H1 (cell line): ENCODE measurements around the gene STT3A. TPM values are rescaled to one million over a fixed set of nuclear protein-coding genes. Genes with fewer than 3 reads are reported as not detected.

Experiments used
- CTCF ChIA-PET: fragments of 300-600 bp; sonication (Branson Sonifier 250); formaldehyde crosslinking; loops from one replicate; lab custom pipeline; 2021; ENCODE audit not compliant: partially characterized antibody; lab: Charles Lee
- POLR2A ChIA-PET: fragments of 300-600 bp; sonication (Branson Sonifier 250); formaldehyde crosslinking; loops from one replicate; lab custom pipeline; 2021; ENCODE audit warnings: inconsistent platforms; ENCODE audit not compliant: partially characterized antibody; lab: Charles Lee
- DNase-seq, 2 experiments: peaks; one replicate each; pipeline versions ENCODE4 v3.0.0 to v3.0.0-alpha.2; 2010 to 2022; ENCODE audit warnings: low spot score in 2 of 2, low read depth in 1 of 2, mixed read lengths in 1 of 2
- FAIRE-seq: peaks from 2 replicates; lab custom pipeline; 2011; peaks lifted over from hg19 to GRCh38; lab: Jason Lieb, UNC
- H2AFZ ChIP-seq: 2 replicates; pipeline ENCODE4 v1.8.1; 2012; ENCODE audit warnings: low read length, inconsistent platforms
- H2AK5ac ChIP-seq: 2 replicates; pipeline ENCODE4 v1.6.1; 2013; ENCODE audit warnings: low read depth, low read length
- H2BK120ac ChIP-seq: replicated peaks from 2 replicates; pipeline ENCODE3; 2013; ENCODE audit warnings: low read depth, low read length, inconsistent platforms
- H2BK12ac ChIP-seq: 2 replicates; pipeline ENCODE4 v1.6.1; 2013; ENCODE audit warnings: low read depth, low read length
- H2BK15ac ChIP-seq: 2 replicates; pipeline ENCODE4 v1.6.1; 2013; ENCODE audit warnings: low read length
- H2BK20ac ChIP-seq: 2 replicates; pipeline ENCODE4 v1.6.1; 2013; ENCODE audit warnings: low read length
- H2BK5ac ChIP-seq: 2 replicates; pipeline ENCODE4 v1.6.1; 2013; ENCODE audit warnings: low read depth, low read length
- H3K14ac ChIP-seq: 2 replicates; pipeline ENCODE4 v1.6.1; 2013; ENCODE audit warnings: inconsistent platforms; ENCODE audit not compliant: insufficient read length
- H3K18ac ChIP-seq: 2 replicates; pipeline ENCODE4 v1.6.1; 2013; ENCODE audit warnings: low read length; ENCODE audit errors: extremely low read depth
- H3K23ac ChIP-seq: 2 replicates; pipeline ENCODE4 v1.6.1; 2013; ENCODE audit warnings: inconsistent platforms; ENCODE audit not compliant: insufficient read length
- H3K23me2 ChIP-seq: 2 replicates; pipeline ENCODE4 v1.6.1; 2013; ENCODE audit warnings: low read depth, low read length
- H3K27ac ChIP-seq: 2 replicates; pipeline ENCODE4 v1.6.1; 2011; ENCODE audit warnings: low read depth, low read length, inconsistent platforms
- H3K27me3 ChIP-seq, 4 experiments: replicated peaks in 1 of 4; 1 replicate in 1 of 4; 2 replicates in 3 of 4; pipeline versions ENCODE4 v1.6.1 to v1.8.1; 2011 to 2013; ENCODE audit warnings: low read length in 3 of 4, mild to moderate bottlenecking in 3 of 4, inconsistent platforms in 2 of 4, mixed read lengths in 2 of 4, moderate library complexity in 1 of 4; ENCODE audit not compliant: control insufficient read depth in 3 of 4, insufficient read depth in 3 of 4; ENCODE audit errors: extremely low read depth in 1 of 4
- H3K36me3 ChIP-seq, 4 experiments: 2 replicates each; pipeline versions ENCODE4 v1.6.1 to v1.8.1; 2011 to 2013; ENCODE audit warnings: mild to moderate bottlenecking in 4 of 4, low read length in 3 of 4, moderate library complexity in 2 of 4, control low read depth in 1 of 4, inconsistent platforms in 1 of 4; ENCODE audit not compliant: insufficient read depth in 4 of 4, control insufficient read depth in 2 of 4
- H3K4ac ChIP-seq: replicated peaks from 2 replicates; pipeline ENCODE3; 2013; ENCODE audit warnings: low read length, low read depth, mixed read lengths, inconsistent platforms; ENCODE audit not compliant: insufficient read length
- H3K4me1 ChIP-seq, 4 experiments: replicated peaks in 1 of 4; 1 replicate in 1 of 4; 2 replicates in 3 of 4; pipeline versions ENCODE4 v1.6.1 to v1.8.1; 2011 to 2013; ENCODE audit warnings: low read length in 3 of 4, inconsistent platforms in 2 of 4, mixed read lengths in 1 of 4; ENCODE audit not compliant: insufficient read depth in 4 of 4, control insufficient read depth in 3 of 4
- H3K4me2 ChIP-seq, 2 experiments: 2 replicates each; pipeline versions ENCODE4 v1.6.1 to v1.8.1; 2011 to 2013; ENCODE audit warnings: low read depth in 2 of 2, low read length in 2 of 2, control low read depth in 1 of 2, inconsistent platforms in 1 of 2, mild to moderate bottlenecking in 1 of 2; ENCODE audit not compliant: insufficient read depth in 1 of 2
- H3K4me3 ChIP-seq, 4 experiments: fragments of 200-600, 300-600 bp in 1 of 4; sonication (generic), shearing (Covaris generic), sonication (Bioruptor Twin) in 1 of 4; 2 replicates each; pipeline versions ENCODE4 v1.5.1 to v1.8.1; 2011 to 2016; ENCODE audit warnings: low read length in 4 of 4, low read depth in 3 of 4, control low read depth in 2 of 4, inconsistent platforms in 2 of 4, mild to moderate bottlenecking in 2 of 4, mixed read lengths in 1 of 4, moderate library complexity in 1 of 4; ENCODE audit not compliant: insufficient read depth in 2 of 4; ENCODE audit errors: extremely low read depth in 1 of 4
- H3K56ac ChIP-seq: replicated peaks from 2 replicates; pipeline ENCODE3; 2013; ENCODE audit warnings: low read depth, mild to moderate bottlenecking, mixed read lengths, low read length, inconsistent platforms; ENCODE audit not compliant: insufficient read length
- H3K79me1 ChIP-seq: 2 replicates; pipeline ENCODE4 v1.6.1; 2013; ENCODE audit warnings: low read depth, low read length, control low read depth
- H3K79me2 ChIP-seq, 2 experiments: 2 replicates each; pipeline versions ENCODE4 v1.6.1 to v1.8.1; 2012 to 2013; ENCODE audit warnings: low read length in 2 of 2, mild to moderate bottlenecking in 2 of 2, inconsistent platforms in 1 of 2; ENCODE audit not compliant: insufficient read depth in 2 of 2, control insufficient read depth in 1 of 2
- H3K9ac ChIP-seq, 4 experiments: replicated peaks in 1 of 4; 1 replicate in 1 of 4; 2 replicates in 3 of 4; pipeline versions ENCODE4 v1.6.1 to v1.8.1; 2011 to 2013; ENCODE audit warnings: low read depth in 3 of 4, low read length in 3 of 4, control low read depth in 2 of 4, mild to moderate bottlenecking in 2 of 4, moderate library complexity in 2 of 4, inconsistent platforms in 1 of 4; ENCODE audit errors: extremely low read depth in 1 of 4
- H3K9me3 ChIP-seq, 2 experiments: 2 replicates each; pipeline versions ENCODE4 v1.6.1 to v1.8.1; 2012 to 2013; ENCODE audit warnings: mild to moderate bottlenecking in 2 of 2, moderate library complexity in 2 of 2, control low read depth in 1 of 2, inconsistent platforms in 1 of 2, low read depth in 1 of 2, low read length in 1 of 2, mixed read lengths in 1 of 2; ENCODE audit not compliant: insufficient read depth in 2 of 2
- H4K20me1 ChIP-seq, 2 experiments: replicated peaks in 1 of 2; 2 replicates each; pipeline versions ENCODE3 to v1.8.1; 2011 to 2013; ENCODE audit warnings: inconsistent platforms in 2 of 2, low read length in 2 of 2, mild to moderate bottlenecking in 1 of 2; ENCODE audit not compliant: insufficient read depth in 2 of 2, control insufficient read depth in 1 of 2
- H4K5ac ChIP-seq: 2 replicates; pipeline ENCODE4 v1.6.1; 2013; ENCODE audit warnings: low read length, low read depth, mixed read lengths, inconsistent platforms; ENCODE audit not compliant: insufficient read length
- H4K8ac ChIP-seq: 2 replicates; pipeline ENCODE4 v1.8.0; 2013; ENCODE audit warnings: mild to moderate bottlenecking, moderate library complexity, low read length, inconsistent platforms; ENCODE audit not compliant: insufficient read depth; ENCODE audit errors: extremely low read depth
- H4K91ac ChIP-seq: replicated peaks from 2 replicates; pipeline ENCODE3; 2013; ENCODE audit warnings: low read length, mixed read lengths, inconsistent platforms; ENCODE audit not compliant: insufficient read length
- BRCA1 ChIP-seq: IDR thresholded peaks from 2 replicates; pipeline ENCODE4 v1.6.1; 2012; ENCODE audit warnings: low read depth, low read length, improper control_type of control experiment
- CEBPB ChIP-seq: IDR thresholded peaks from 2 replicates; pipeline ENCODE4 v1.6.1; 2012; ENCODE audit warnings: low read depth, low read length
- KDM5A ChIP-seq: fragments of 200-600 bp; IDR thresholded peaks from 2 replicates; pipeline ENCODE4 v1.7.1; 2012; ENCODE audit warnings: mild to moderate bottlenecking, low read length, inconsistent platforms, mixed read lengths
- NANOG ChIP-seq: IDR thresholded peaks from 2 replicates; pipeline ENCODE4 v1.6.1; 2011; ENCODE audit warnings: low read length, low read depth, mild to moderate bottlenecking, inconsistent platforms; ENCODE audit not compliant: insufficient read depth, poor library complexity, severe bottlenecking
- POLR2A ChIP-seq, 2 experiments: IDR thresholded peaks; 1 replicate in 1 of 2; 2 replicates in 1 of 2; pipeline ENCODE4 v1.6.1; 2011; ENCODE audit warnings: low read depth in 2 of 2, low read length in 2 of 2, mild to moderate bottlenecking in 2 of 2; ENCODE audit errors: control extremely low read depth in 1 of 2
- SAP30 ChIP-seq: fragments of 300-600 bp; sonication (generic); IDR thresholded peaks from 2 replicates; pipeline ENCODE4 v1.7.1; 2012; ENCODE audit warnings: low read length, moderate library complexity, mild to moderate bottlenecking, inconsistent platforms; ENCODE audit not compliant: insufficient read depth, insufficient replicate concordance
- SIN3A ChIP-seq, 2 experiments: IDR thresholded peaks in 1 of 2; conservative IDR thresholded peaks in 1 of 2; 2 replicates each; pipeline ENCODE4 v1.6.1; 2011 to 2012; ENCODE audit warnings: low read length in 2 of 2, improper control_type of control experiment in 1 of 2, low read depth in 1 of 2, mild to moderate bottlenecking in 1 of 2
- SIX5 ChIP-seq: IDR thresholded peaks from 2 replicates; pipeline ENCODE4 v1.6.1; 2011; ENCODE audit warnings: mild to moderate bottlenecking, low read depth, low read length
- SRF ChIP-seq: IDR thresholded peaks from 2 replicates; pipeline ENCODE4 v1.6.1; 2011; ENCODE audit warnings: mild to moderate bottlenecking, low read depth, low read length, moderate library complexity
- TAF1 ChIP-seq: IDR thresholded peaks from 2 replicates; pipeline ENCODE4 v1.6.1; 2011; ENCODE audit warnings: mild to moderate bottlenecking, low read depth, low read length
- YY1 ChIP-seq: IDR thresholded peaks from 2 replicates; pipeline ENCODE4 v1.6.1; 2011; ENCODE audit warnings: low read depth, mild to moderate bottlenecking, low read length
- WGBS, 2 experiments: shearing (Covaris generic) in 1 of 2; methylation state at CpG; one replicate each; pipeline versions ENCODE4 v1.1.6 to v1.1.7; 2013 to 2015; ENCODE audit warnings: low lambda C conversion rate in 2 of 2, mixed read lengths in 2 of 2, inconsistent platforms in 1 of 2, low coverage in 1 of 2, missing lambda C conversion rate in 1 of 2; ENCODE audit not compliant: insufficient replicate concordance in 2 of 2, insufficient coverage in 1 of 2, insufficient read length in 1 of 2; ENCODE audit errors: extremely low coverage in 1 of 2, missing lambda C conversion rate in 1 of 2; 5-methylcytosine and 5-hydroxymethylcytosine counted together
- polyA plus RNA-seq, 7 experiments: library from polyadenylated mRNA; depleted of rRNA in 3 of 7; stranded (reverse) in 5 of 7; unstranded in 2 of 7; fragments of >200 nt in 5 of 7; fragments of 200-250 nt in 2 of 7; gene quantifications; 1 replicate in 5 of 7; 2 replicates in 1 of 7; 4 replicates in 1 of 7; pipeline versions ENCODE4 v1.2.1 to v1.2.3, GENCODE V29; 2011 to 2013; ENCODE audit warnings: missing spikeins in 2 of 7, mixed read lengths in 2 of 7
- total RNA-seq: library from RNA; stranded (reverse); fragmentation: NEBNext Ultra II Directional; extraction: Animal tissue kit (Norgen Biotek cat#: 25700); gene quantifications from 2 replicates; pipeline ENCODE4 v1.2.1, GENCODE V29; 2021

STT3A gene
- total and polyA plus RNA-seq, 2 of the 8 experiments (the other 6 are each of a cell fraction or from before 2014, with no cell fraction given) = 173 to 211 TPM

DNA sequence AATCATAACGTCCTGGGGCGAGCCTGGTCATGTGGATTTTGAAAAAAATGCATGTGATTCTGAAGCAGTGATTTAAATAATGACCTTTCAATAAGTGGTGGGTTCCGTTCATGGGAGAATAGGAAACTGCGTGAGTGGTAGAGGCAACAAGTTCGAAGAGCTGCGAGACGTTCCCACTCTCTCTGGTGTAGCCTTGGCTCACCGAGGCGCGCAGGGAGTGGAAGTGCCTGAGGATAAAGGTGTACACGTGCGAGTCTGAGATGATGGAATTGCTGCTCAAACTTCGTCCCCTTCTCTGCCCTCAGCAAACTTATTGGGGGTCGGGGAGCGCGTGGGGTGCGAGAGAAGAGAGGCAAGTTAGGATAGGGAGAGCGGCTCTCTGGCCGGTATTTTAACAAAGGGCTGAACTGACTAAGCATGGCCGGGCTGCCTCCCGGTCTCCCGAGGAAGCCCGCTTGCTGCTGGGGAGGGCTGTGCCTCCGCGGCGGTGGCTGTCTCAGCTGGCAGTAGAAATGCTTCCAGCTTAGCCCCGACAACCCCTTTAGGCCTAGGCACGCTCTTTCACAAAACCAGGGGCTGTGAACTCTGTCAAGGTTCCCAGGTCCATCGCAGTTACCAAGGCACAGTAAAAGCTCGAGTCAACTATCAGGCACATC, 875 bp upstream of the STT3A start:
- no peak for FAIRE-seq
- ChIA-PET CTCF (interaction anchor here (0.7 to 1.1 kb wide), 3 partner anchors 21 to 139 kb away, joined by 3 read pairs; no protein-coding TSS in a partner anchor), POLR2A (interaction anchor here (0.6 to 4.3 kb wide), 15 partner anchors 9 to 620 kb away, joined by 3 to 49 read pairs (median 3); partner anchors contain the start of genes CHEK1, EI24, FAM118B and FEZ1)
- peak; percentile 18; the same call in 1 of the 2 replicates for TF ChIP-seq YY1
- TF ChIP-seq KDM5A = no peak
- TF ChIP-seq NANOG = no peak
- TF ChIP-seq TAF1 = peak; percentile 60; the same call in 1 of the 2 replicates
- no peak for TF ChIP-seq BRCA1
- no peak for TF ChIP-seq CEBPB
- TF ChIP-seq SAP30 = peak; percentile 54
- peak; percentile 44 to 86 for TF ChIP-seq POLR2A (IDR thresholded peaks at IDR 0.05; ENCODE audit: control extremely low read depth in 1 of 2, low read depth in 2 of 2, low read length in 2 of 2)
- no peak for TF ChIP-seq SIX5
- TF ChIP-seq SIN3A (conservative IDR thresholded peaks at IDR 0.05 in 1 of 2, IDR thresholded peaks at IDR 0.05 in 1 of 2; ENCODE audit: low read depth in 1 of 2, low read length in 2 of 2) = no peak
- no peak for TF ChIP-seq SRF

More for the DNA sequence above, 875 bp upstream of the STT3A start:
- Histone ChIP-seq H2BK20ac (no peak overlapping the region), H4K20me1 (no peaks in the 10 kb centered on the region), H3K27me3 (no peaks in the 10 kb centered on the region), H4K5ac (peak overlapping the region; percentile 32), H3K4me1 (peaks cover 0 to 2% (median 0%) of the 10 kb centered on the region in 4 experiments; a peak in 2 of 7 replicates), H3K79me1 (no peaks in the 10 kb centered on the region; the same call in 1 of the 2 replicates), H3K9me3 (no peaks in the 10 kb centered on the region), H3K23ac (no peak overlapping the region), H2BK15ac (no peak overlapping the region), H4K91ac (peak overlapping the region; percentile 36), H3K56ac (peak overlapping the region; percentile 20), H3K79me2 (peaks cover 9 to 40% of the 10 kb centered on the region in 2 experiments; a peak in 3 of 4 replicates), H3K4me2 (peak overlapping the region; percentile 92 to 95), H4K8ac (peak overlapping the region; percentile 84; the same call in 1 of the 2 replicates), H2BK120ac (no peak overlapping the region), H3K9ac (peak overlapping the region; percentile 77 to 91 (median 85)), H2AK5ac (no peak overlapping the region), H3K27ac (peak overlapping the region; percentile 70), H3K4ac (peak overlapping the region; percentile 2), H2BK12ac (0 out of 2 replicates have a peak overlapping the region, but pooled peaks have one; percentile 14), H3K4me3 (peak overlapping the region; percentile 79 to 93 (median 88)), H3K14ac (no peak overlapping the region), H2BK5ac (peak overlapping the region; percentile 82), H2AFZ (peak overlapping the region; percentile 89), H3K36me3 (peaks cover 0 to 4% (median 1%) of the 10 kb centered on the region in 4 experiments; a peak in 3 of 8 replicates), H3K23me2 (peaks cover 11% of the 10 kb centered on the region), H3K18ac (peak overlapping the region; percentile 34; the same call in 1 of the 2 replicates)
- 17% methylated on average over 30 of the region's 30 CpGs; no CpG with 5 or more reads in 1 of the 2 experiments for WGBS, 2 experiments
- DNase-seq = no peak
